Measurements from ENCODE around the gene MIF4GD.
A peak's percentile ranks its signal among the peaks of the same experiment; 100 is the strongest.

MIF4GD gene

GRCh38 chr17:75242461-75243042, 28.5 kb downstream of the MIF4GD start:
- Mint-ChIP-seq H3K9me3 (no peaks in the 10 kb centered on the region), H3K27me3 (no peaks in the 10 kb centered on the region), H3K27ac (ENCODE audit: low read depth) (peak overlapping the region; percentile 94), H3K4me3 (peak overlapping the region; percentile 68), H3K36me3 (ENCODE audit: insufficient read depth) (peaks cover 61% of the 10 kb centered on the region), H3K4me1 (peaks cover 39% of the 10 kb centered on the region)
- peak; percentile 45 to 78 for DNase-seq (ENCODE audit: low spot score in 2 of 2)
- ATAC-seq (replicated peaks; ENCODE audit: extremely low read depth, poor library complexity, severe bottlenecking): peak; percentile 92

- Mint-ChIP-seq H3K4me1 (peaks cover 39% of the 10 kb centered on the region), H3K4me3 (peak overlapping the region; percentile 68), H3K27me3 (no peaks in the 10 kb centered on the region), H3K36me3 (ENCODE audit: insufficient read depth) (peaks cover 66% of the 10 kb centered on the region), H3K27ac (ENCODE audit: low read depth) (peak overlapping the region; percentile 94), H3K9me3 (no peaks in the 10 kb centered on the region)
- ATAC-seq (replicated peaks; ENCODE audit: extremely low read depth, poor library complexity, severe bottlenecking): peak; percentile 22
- DNase-seq (ENCODE audit: low spot score in 2 of 2): no peak
These were observed 29.0 kb downstream of the MIF4GD start for GRCh38 chr17:75241996-75242460.

- Mint-ChIP-seq H3K27ac (ENCODE audit: low read depth) (peak overlapping the region; percentile 94), H3K4me1 (peaks cover 39% of the 10 kb centered on the region), H3K4me3 (no peak overlapping the region), H3K36me3 (ENCODE audit: insufficient read depth) (peaks cover 62% of the 10 kb centered on the region), H3K27me3 (no peaks in the 10 kb centered on the region), H3K9me3 (no peaks in the 10 kb centered on the region)
- ATAC-seq (replicated peaks; ENCODE audit: extremely low read depth, poor library complexity, severe bottlenecking) (no peak), DNase-seq (ENCODE audit: low spot score in 2 of 2) (no peak)
These were observed 29.5 kb downstream of the MIF4GD start for GRCh38 chr17:75241502-75241901.

- Mint-ChIP-seq H3K4me3 (no peak overlapping the region), H3K27me3 (no peaks in the 10 kb centered on the region), H3K4me1 (peaks cover 39% of the 10 kb centered on the region), H3K27ac (ENCODE audit: low read depth) (peak overlapping the region; percentile 97), H3K36me3 (ENCODE audit: insufficient read depth) (peaks cover 64% of the 10 kb centered on the region), H3K9me3 (no peaks in the 10 kb centered on the region)
- no peak for ATAC-seq (replicated peaks; ENCODE audit: extremely low read depth, poor library complexity, severe bottlenecking)
- DNase-seq (ENCODE audit: low spot score in 2 of 2): no peak
These were observed 29.9 kb downstream of the MIF4GD start for GRCh38 chr17:75241143-75241430.

GRCh38 chr17:75240394-75241142, 30.5 kb downstream of the MIF4GD start:
- Mint-ChIP-seq H3K9me3 (no peaks in the 10 kb centered on the region), H3K27me3 (no peaks in the 10 kb centered on the region), H3K27ac (ENCODE audit: low read depth) (peak overlapping the region; percentile 97), H3K36me3 (ENCODE audit: insufficient read depth) (peaks cover 59% of the 10 kb centered on the region), H3K4me3 (peak overlapping the region; percentile 11), H3K4me1 (peaks cover 39% of the 10 kb centered on the region)
- DNase-seq (ENCODE audit: low spot score in 2 of 2) (no peak), ATAC-seq (replicated peaks; ENCODE audit: extremely low read depth, poor library complexity, severe bottlenecking) (no peak)

GRCh38 chr17:75239778-75240393, 31.1 kb downstream of the MIF4GD start:
- Mint-ChIP-seq H3K4me3 (no peak overlapping the region), H3K9me3 (no peaks in the 10 kb centered on the region), H3K27ac (ENCODE audit: low read depth) (peak overlapping the region; percentile 97), H3K36me3 (ENCODE audit: insufficient read depth) (peaks cover 63% of the 10 kb centered on the region), H3K27me3 (no peaks in the 10 kb centered on the region), H3K4me1 (peaks cover 39% of the 10 kb centered on the region)
- DNase-seq (ENCODE audit: low spot score in 2 of 2): no peak
- no peak for ATAC-seq (replicated peaks; ENCODE audit: extremely low read depth, poor library complexity, severe bottlenecking)

- Mint-ChIP-seq H3K36me3 (ENCODE audit: insufficient read depth) (peaks cover 63% of the 10 kb centered on the region), H3K27me3 (no peaks in the 10 kb centered on the region), H3K4me1 (peaks cover 39% of the 10 kb centered on the region), H3K9me3 (no peaks in the 10 kb centered on the region), H3K4me3 (peak overlapping the region; percentile 54), H3K27ac (ENCODE audit: low read depth) (peak overlapping the region; percentile 97)
- ATAC-seq (replicated peaks; ENCODE audit: extremely low read depth, poor library complexity, severe bottlenecking) (no peak), DNase-seq (ENCODE audit: low spot score in 2 of 2) (no peak)
These were observed 31.8 kb downstream of the MIF4GD start for GRCh38 chr17:75239214-75239613.

- peak overlapping the region; percentile 54 for H3K4me3 Mint-ChIP-seq
These were observed 32.3 kb downstream of the MIF4GD start for GRCh38 chr17:75238684-75239191.

GRCh38 chr17:75238020-75238580, 32.9 kb downstream of the MIF4GD start:
- peaks cover 62% of the 10 kb centered on the region for H3K36me3 Mint-ChIP-seq (ENCODE audit: insufficient read depth)
- DNase-seq (ENCODE audit: low spot score in 2 of 2): no peak
- no peaks in the 10 kb centered on the region for H3K9me3 Mint-ChIP-seq
- H3K27ac Mint-ChIP-seq (ENCODE audit: low read depth): peak overlapping the region; percentile 97
- peaks cover 33% of the 10 kb centered on the region for H3K4me1 Mint-ChIP-seq
- H3K4me3 Mint-ChIP-seq: no peak overlapping the region
- no peaks in the 10 kb centered on the region for H3K27me3 Mint-ChIP-seq
- ATAC-seq (replicated peaks; ENCODE audit: extremely low read depth, poor library complexity, severe bottlenecking): no peak

More at GRCh38 chr17:75238684-75239191, 32.3 kb downstream of the MIF4GD start:
- Mint-ChIP-seq H3K27me3 (no peaks in the 10 kb centered on the region), H3K9me3 (no peaks in the 10 kb centered on the region), H3K36me3 (ENCODE audit: insufficient read depth) (peaks cover 64% of the 10 kb centered on the region), H3K27ac (ENCODE audit: low read depth) (peak overlapping the region; percentile 97), H3K4me1 (peaks cover 39% of the 10 kb centered on the region)
- peak; percentile 32 to 47 for DNase-seq (ENCODE audit: low spot score in 2 of 2)
- no peak for ATAC-seq (replicated peaks; ENCODE audit: extremely low read depth, poor library complexity, severe bottlenecking)

GRCh38 chr17:75237100-75238014, 33.7 kb downstream of the MIF4GD start:
- peaks cover 61% of the 10 kb centered on the region for H3K36me3 Mint-ChIP-seq (ENCODE audit: insufficient read depth)
- no peak for DNase-seq (ENCODE audit: low spot score in 2 of 2)
- H3K4me1 Mint-ChIP-seq: peaks cover 25% of the 10 kb centered on the region
- no peak overlapping the region for H3K4me3 Mint-ChIP-seq
- no peaks in the 10 kb centered on the region for H3K9me3 Mint-ChIP-seq
- H3K27ac Mint-ChIP-seq (ENCODE audit: low read depth): no peak overlapping the region
- H3K27me3 Mint-ChIP-seq: no peaks in the 10 kb centered on the region
- no peak for ATAC-seq (replicated peaks; ENCODE audit: extremely low read depth, poor library complexity, severe bottlenecking)

GRCh38 chr17:75232786-75233185, 38.2 kb downstream of the MIF4GD start:
- H3K27me3 Mint-ChIP-seq: no peaks in the 10 kb centered on the region
- no peak for ATAC-seq (replicated peaks; ENCODE audit: extremely low read depth, poor library complexity, severe bottlenecking)
- H3K9me3 Mint-ChIP-seq: no peaks in the 10 kb centered on the region
- peaks cover 55% of the 10 kb centered on the region for H3K36me3 Mint-ChIP-seq (ENCODE audit: insufficient read depth)
- H3K4me1 Mint-ChIP-seq: no peaks in the 10 kb centered on the region
- no peak for DNase-seq (ENCODE audit: low spot score in 2 of 2)
- no peak overlapping the region for H3K27ac Mint-ChIP-seq (ENCODE audit: low read depth)
- no peak overlapping the region for H3K4me3 Mint-ChIP-seq
